ENCODE data around the gene RGS9.

- no peak for TF ChIP-seq POLR2A (IDR thresholded peaks at IDR 0.05)
- TF ChIP-seq CTCF (IDR thresholded peaks at IDR 0.05), result no peak
- no peak for TF ChIP-seq POLR2AphosphoS5 (IDR thresholded peaks at IDR 0.05; ENCODE audit: insufficient read depth in 1 of 2, low read depth in 1 of 2)
These were observed 47.9 kb downstream of the RGS9 start for GRCh38 chr17:65185062-65185461.

Measured in vagina (tissue), 2 donors.